ENCODE results near the gene EPHA3. TPM values are rescaled to one million over a fixed set of nuclear protein-coding genes. Genes with fewer than 3 reads are reported as not detected.

EPHA3 gene
- total and polyA plus RNA-seq, 12 donors = 1.3 to 7.5 (median 4.4) TPM

- no peak for ATAC-seq
- Histone ChIP-seq H3K4me1 (no peaks in the 10 kb centered on the region), H3K9me3 (peaks cover 0 to 2% (median 0%) of the 10 kb centered on the region in 11 donors), H3K27me3 (no peaks in the 10 kb centered on the region), H3K27ac (no peak overlapping the region), H3K36me3 (no peaks in the 10 kb centered on the region), H3K4me3 (no peak overlapping the region)
- intact Hi-C loops (cut with DNase I) = no loop called here
- WGBS, 2 donors = 21 to 30% methylated on average over 1 of the region's 1 CpG
- no peak for DNase-seq
- TF ChIP-seq CTCF (IDR thresholded peaks at IDR 0.05) = no peak
Observed at GRCh38 chr3:89375451-89375850, 268.0 kb downstream of the EPHA3 start.

- H3K4me3 ChIP-seq = no peak overlapping the region
- TF ChIP-seq CTCF (IDR thresholded peaks at IDR 0.05) = no peak
- no peak overlapping the region for H3K27ac ChIP-seq
- intact Hi-C loops (cut with DNase I) = no loop called here
- no peak for ATAC-seq
- H3K27me3 ChIP-seq = no peaks in the 10 kb centered on the region
- peaks cover 0 to 7% (median 0%) of the 10 kb centered on the region in 11 donors for H3K9me3 ChIP-seq
- 91 to 97% methylated on average over 4 of the region's 4 CpGs for WGBS, 2 donors
- no peaks in the 10 kb centered on the region for H3K4me1 ChIP-seq
- DNase-seq = no peak
- no peaks in the 10 kb centered on the region for H3K36me3 ChIP-seq
Observed at GRCh38 chr3:89380016-89380415, 272.6 kb downstream of the EPHA3 start.

GRCh38 chr3:89392991-89393390 lies 285.6 kb downstream of the EPHA3 start:
- Histone ChIP-seq H3K36me3 (no peaks in the 10 kb centered on the region), H3K27me3 (no peaks in the 10 kb centered on the region), H3K4me1 (peaks cover 0 to 15% (median 0%) of the 10 kb centered on the region in 9 donors), H3K4me3 (no peak overlapping the region), H3K9me3 (peaks cover 0 to 8% (median 0%) of the 10 kb centered on the region in 11 donors), H3K27ac (no peak overlapping the region)
- DNase-seq = no peak
- intact Hi-C loops (cut with DNase I) = no loop called here
- no peak for TF ChIP-seq CTCF (IDR thresholded peaks at IDR 0.05)
- WGBS, 2 donors = 76 to 83% methylated on average over 3 of the region's 3 CpGs
- no peak for ATAC-seq

GRCh38 chr3:89395456-89395855 lies 288.0 kb downstream of the EPHA3 start:
- Histone ChIP-seq H3K27ac (no peak overlapping the region), H3K27me3 (no peaks in the 10 kb centered on the region), H3K4me1 (peaks cover 0 to 15% (median 0%) of the 10 kb centered on the region in 9 donors), H3K36me3 (no peaks in the 10 kb centered on the region), H3K4me3 (no peak overlapping the region), H3K9me3 (peaks cover 0 to 8% (median 0%) of the 10 kb centered on the region in 11 donors)
- DNase-seq (no peak), ATAC-seq (peak in 5 of 8 donors; percentile 38 to 76 (median 62))
- intact Hi-C loops (cut with DNase I) = no loop called here
- 51 to 76% methylated on average over 1 of the region's 1 CpG for WGBS, 2 donors
- no peak for TF ChIP-seq CTCF (IDR thresholded peaks at IDR 0.05)
